Femur (tissue), 1 donor: ENCODE results near the gene PRSS53.
"Not testable (repeated sequence)": the region's sequence is repeated elsewhere in the genome, so short reads cannot be mapped to it uniquely, and the experiment has no call there.

Source experiments
- DNase-seq: peaks from one replicate; pipeline ENCODE4 v3.0.0-alpha.2; 2017

The PRSS53 gene

DNA sequence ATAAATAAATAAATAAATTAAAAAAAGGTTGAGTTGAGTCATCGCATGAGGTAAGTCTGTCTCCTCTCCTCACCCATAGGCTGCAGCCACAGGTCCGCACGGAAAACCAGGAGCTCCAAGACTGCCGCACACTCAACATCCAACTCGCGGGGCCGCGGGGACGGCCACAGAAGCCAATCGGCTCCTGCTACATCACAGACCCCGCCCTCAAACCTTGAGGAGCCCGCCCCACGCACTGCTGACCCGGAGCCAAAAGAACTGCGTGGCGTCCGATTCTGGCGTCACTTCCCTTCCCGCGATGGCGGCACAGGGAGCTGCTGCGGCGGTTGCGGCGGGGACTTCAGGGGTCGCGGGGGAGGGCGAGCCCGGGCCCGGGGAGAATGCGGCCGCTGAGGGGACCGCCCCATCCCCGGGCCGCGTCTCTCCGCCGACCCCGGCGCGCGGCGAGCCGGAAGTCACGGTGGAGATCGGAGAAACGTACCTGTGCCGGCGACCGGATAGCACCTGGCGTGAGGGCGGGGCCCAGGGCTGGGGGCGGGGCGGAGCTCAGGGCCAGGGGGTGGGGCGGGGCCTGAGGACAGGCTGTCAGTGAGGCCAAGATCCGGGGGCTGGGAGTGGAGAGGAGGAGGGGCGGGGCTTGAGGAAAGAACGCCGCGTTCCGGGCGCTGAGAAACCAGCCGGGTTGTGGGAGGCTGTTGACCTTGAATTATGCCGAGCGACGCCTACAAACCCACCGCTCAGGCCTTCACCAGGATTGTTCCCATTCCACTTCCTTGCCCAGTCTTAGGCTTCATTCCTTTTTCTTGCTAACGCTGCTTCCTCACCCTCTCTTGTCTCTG is 28.9 kb upstream of the PRSS53 start, which contains the start of gene KAT8:
Gene KAT8 (plus strand): TSS at position 281 of the 839 bp plus-strand sequence. CDS start 18 bp downstream, at position 299.
- peak; percentile 99 for DNase-seq

DNA sequence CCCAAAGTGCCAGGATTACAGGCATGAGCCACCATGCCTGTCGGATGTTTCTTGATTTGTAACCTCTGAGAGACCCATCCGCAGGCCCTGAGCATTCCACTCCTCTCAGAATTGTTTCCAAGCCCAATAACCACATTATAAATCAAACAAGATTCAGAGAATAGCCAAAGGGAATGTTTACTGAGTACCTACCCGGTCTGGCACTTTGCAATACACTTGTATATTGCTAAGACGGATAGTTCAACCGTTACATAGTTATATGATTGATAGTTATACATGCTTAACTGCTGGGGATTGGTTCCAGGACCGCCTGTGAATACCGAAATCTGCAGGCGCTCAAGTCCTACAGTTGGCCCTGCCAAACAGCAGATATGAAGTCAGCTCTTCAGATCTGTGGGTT is 25.7 kb upstream of the PRSS53 start:
- DNase-seq: no peak

DNA sequence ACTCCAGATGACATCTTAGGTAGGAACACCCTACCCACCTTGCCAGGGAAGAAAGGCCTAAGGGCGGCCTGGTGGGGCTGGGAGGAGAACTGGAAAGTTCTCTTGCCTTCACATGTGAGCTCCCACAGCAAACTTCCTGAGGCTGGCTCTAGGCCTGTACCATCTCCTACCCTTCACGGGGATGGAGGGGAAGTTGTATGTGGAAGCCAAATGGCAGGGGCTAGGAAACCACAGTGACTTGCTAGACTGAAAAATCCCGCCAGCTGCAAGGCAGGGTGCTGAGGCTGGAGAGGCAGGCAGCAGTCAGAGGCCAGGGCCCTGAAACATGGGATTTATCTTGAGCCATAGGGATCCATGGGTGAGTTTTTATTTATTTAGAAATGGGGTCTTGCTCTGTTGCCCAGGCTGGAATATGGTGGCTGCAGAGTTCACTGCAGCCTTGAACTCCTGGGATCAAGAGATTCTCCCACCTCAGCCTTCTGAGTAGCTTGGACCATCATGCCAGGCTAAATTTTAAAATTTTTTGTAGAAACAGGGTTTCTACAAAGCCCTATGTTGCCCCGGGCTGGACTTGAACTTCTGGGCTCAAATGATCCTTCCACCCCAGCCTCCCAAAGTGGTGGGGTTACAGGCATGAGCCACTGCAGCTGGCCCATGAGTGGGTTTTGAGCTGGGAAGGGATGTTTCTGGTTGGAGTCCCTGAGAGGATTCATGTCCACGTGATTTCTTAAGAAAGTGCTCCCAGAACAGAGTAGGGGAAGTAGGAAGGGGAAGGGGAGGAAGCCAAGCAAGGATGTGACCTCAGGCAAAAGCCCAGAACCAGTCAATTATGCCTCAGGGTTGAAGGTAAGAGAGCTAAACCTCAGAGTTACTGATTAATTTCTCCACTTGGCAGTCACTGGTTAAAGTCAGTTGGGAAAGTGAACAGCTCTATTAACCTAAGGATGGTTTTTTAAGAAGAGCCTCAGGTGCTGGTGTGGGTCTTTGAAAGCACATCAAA is 24.7 kb upstream of the PRSS53 start:
- DNase-seq: no peak

DNA sequence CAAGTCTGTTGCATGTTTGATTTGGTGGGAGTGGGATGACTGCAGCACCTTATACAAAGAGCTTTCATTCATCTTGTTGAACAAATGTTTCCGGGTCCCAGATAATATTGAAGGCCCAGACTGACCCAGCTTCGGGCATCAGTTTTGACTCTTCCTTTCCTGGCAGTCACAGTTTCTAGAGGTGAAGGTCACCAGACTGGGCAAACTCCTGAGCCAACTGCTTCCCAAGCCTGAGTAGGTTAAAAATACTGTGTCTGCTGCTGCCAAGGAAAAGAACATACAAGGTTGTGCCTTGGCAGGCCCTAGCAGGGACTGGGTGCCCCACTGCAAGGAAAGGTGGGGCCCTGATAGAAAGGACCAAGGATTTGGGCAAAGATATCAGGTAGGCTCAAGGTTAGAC is 24.0 kb upstream of the PRSS53 start:
- DNase-seq: no peak

DNA sequence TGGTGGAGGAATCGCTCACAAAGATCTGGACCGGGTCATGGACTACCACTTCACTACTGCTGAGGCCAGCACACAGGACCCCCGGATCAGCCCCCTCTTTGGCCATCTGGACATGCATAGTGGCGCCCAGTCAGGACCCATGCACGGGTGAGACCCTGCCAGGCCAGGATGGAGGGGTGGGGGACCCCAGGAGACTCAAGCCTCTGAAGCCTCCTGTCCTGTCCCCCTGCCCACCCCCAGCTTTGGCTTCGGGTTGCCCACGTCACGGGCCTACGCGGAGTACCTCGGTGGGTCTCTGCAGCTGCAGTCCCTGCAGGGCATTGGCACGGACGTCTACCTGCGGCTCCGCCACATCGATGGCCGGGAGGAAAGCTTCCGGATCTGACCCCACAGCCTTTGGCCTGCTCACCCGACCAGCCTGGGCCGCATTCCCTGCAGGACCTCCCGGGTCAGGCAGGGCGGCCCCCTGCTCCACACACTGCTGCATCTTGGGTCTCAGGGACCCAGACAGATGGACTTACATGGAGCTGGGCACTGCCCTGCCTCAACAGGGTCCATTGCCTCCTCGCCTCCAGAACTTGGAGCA is 23.2 kb upstream of the PRSS53 start:
- no peak for DNase-seq

DNA sequence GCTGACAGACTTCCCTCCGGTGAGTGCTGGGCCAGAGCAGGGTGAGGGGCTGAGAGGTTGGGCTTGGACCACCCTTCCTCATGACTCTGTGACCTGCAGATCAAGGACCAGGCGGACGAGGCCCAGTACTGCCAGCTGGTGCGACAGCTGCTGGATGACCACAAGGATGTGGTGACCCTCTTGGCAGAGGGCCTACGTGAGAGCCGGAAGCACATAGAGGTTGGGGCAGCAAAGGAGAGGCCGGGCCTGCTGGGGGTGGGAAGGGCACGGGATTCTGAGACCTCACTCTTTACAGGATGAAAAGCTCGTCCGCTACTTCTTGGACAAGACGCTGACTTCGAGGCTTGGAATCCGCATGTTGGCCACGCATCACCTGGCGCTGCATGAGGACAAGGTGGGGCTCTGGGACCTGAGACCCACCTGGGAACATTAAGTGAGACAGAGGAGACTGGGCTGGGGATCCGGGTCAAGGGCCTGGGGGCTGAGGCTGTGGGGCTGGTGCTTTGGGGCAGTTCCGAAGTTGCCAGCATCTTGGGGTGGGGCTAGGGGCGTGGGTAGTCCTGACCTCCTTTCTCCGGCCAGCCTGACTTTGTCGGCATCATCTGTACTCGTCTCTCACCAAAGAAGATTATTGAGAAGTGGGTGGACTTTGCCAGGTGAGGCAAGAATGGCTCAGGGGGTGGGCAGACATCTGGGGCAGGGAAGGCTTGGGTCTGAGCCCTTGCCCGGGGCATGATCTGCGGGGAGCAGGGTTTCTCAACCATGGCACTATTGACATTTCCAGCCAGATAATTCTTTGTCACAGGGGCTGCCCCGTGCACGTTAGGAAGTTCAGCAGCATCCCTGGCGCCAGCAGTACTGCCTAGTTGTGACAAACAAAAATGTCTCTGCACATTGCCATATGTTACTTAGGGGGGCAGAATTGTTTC is 21.6 kb upstream of the PRSS53 start:
- no peak for DNase-seq

DNA sequence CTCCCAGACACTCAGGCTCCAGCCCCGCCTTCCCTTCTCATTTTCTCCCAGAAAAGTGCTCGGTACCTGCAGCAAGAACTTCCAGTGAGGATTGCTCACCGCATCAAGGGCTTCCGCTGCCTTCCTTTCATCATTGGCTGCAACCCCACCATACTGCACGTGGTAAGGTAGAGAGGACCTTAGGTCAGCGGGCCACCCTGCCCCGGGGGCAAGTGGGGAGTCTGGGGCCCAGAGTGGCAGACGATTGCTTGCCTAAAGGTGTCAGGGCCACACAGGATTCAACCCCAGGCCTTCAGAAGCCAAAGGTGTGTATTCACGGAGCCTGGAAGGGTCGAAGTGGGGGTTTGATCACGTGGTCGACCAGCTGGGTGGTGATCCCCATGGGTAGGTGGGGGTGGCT is 20.9 kb upstream of the PRSS53 start:
- no peak for DNase-seq

DNA sequence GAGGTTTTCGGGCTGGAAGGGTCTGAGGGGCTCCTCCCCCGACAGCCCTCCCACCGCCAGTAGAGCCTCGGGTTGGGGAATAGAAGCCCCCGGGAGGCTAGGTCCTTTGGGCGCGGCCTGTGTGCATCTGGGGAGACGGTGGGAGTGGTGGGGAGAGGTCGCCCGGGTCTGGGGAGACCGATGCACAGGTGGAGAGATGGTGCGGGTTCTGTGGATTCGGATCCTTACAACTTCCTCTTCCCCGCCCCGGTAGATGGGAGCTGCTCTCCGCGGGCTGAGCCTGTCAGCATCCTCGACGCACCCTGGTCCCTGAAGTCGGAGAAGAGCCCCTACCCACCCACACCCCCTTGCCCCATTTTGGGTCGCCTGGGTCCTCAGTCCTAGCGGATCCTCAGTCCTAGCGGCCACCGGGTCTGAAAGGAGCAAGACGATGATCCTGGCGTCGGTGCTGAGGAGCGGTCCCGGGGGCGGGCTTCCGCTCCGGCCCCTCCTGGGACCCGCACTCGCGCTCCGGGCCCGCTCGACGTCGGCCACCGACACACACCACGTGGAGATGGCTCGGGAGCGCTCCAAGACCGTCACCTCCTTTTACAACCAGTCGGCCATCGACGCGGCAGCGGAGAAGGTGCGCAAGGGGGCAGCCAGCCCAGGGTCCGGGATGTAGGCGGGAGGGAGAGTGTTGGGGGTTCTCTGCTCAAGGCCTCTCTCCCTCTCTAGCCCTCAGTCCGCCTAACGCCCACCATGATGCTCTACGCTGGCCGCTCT is 20.2 kb upstream of the PRSS53 start:
- DNase-seq: no peak

DNA sequence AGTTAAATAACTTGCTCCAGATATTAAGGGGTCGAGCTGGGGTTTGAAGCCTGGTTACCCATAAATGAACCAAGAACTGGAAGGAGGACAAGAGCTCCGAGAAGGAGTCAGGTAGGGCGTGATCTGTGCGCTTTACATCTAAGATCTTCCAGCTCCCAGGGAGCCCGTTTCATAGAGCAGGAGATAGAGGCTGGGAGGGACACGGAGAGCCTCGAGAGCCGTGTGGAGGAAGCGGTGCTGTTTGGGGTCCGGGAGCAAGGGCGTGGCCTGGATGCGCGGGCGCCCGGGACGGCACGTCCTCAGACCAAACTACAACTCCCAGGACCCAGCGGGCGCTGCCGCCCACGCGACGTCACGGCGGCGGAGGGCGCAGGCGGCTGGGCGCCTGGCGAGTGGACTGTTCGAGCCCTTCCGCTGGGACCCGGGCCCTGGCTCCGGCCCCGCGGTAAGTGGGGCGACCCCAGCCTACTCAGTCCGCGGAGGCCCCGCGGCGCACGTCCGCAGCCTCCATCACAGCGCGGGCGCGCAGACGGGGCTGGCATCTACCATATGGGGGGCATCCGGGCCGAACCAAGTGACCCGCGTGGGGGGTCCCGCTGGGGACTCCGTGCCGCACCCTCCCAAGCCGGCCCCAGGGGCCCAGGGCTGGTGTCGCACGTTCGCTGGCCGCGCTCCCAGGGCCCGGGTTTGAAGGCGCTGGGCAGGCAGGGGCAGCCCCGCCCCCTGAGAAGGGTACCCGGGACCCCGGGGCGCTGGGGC is 19.5 kb upstream of the PRSS53 start, which contains the start of gene BCKDK:
Gene BCKDK (plus strand): TSS at position 352 of the 759 bp plus-strand sequence. CDS start 838 bp downstream, outside the sequence.
- DNase-seq: peak; percentile 83

DNA sequence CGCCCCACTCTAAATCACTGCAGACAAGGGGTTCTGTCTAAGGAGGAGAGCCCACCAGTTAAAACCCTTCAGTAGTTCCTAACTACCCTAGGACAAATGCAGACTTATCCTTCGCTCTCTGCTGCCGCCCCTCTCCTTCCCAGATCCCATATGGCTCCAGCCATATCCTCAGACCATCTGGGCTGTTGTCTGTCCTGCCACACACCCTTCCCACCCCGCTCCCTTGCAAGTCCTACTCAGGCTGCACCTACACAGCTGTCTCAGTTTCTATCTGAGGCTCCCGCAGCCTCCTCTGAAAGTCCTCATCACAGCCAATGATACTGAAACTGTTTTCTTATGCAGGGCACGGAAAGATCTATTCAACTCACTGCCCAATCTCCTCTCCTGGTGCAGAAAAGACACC is 18.7 kb upstream of the PRSS53 start:
- no peak for DNase-seq

DNA sequence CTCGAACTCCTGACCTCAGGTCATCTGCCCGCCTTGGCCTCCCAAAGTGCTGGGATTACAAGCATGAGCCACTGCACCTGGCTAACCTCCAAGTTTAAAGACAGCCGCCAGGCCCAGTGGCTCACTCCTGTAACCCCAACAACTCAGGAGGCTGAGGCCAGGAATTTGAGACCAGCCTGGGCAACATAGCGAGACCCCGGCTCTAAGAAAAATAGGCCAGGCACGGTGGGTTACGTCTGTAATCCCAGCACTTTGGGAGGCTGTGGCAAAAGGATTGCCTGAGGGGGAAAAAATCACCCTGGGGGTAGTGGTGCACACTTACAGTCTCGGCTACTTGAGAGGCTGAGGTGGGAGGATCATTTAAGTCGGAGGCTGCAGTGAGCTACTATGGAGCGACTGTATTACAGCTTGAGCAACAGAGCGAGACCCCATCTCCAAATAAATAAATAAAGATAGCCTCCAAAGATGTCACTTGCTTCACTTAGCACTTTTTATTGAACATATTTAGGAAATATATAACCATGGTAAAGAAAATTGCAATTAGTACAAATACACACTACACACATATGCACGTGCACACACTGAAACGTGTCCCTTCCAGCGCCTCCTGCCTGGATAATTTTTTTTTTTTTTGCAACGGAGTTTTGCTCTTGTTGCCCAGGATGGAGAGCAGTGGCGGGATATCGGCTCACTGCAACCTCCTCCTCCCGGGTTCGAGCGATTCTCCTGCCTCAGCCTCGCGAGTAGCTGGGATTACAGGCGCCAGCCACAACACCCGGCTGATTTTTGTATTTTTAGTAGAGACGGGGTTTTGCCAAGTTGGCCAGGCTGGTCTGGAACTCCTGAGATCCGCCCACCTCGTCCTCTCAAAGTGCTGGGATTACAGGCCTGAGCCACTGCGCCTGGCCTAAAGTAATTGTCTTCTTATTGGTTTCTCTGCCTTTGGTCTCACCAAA is 18.0 kb upstream of the PRSS53 start:
- no peak for DNase-seq

DNA sequence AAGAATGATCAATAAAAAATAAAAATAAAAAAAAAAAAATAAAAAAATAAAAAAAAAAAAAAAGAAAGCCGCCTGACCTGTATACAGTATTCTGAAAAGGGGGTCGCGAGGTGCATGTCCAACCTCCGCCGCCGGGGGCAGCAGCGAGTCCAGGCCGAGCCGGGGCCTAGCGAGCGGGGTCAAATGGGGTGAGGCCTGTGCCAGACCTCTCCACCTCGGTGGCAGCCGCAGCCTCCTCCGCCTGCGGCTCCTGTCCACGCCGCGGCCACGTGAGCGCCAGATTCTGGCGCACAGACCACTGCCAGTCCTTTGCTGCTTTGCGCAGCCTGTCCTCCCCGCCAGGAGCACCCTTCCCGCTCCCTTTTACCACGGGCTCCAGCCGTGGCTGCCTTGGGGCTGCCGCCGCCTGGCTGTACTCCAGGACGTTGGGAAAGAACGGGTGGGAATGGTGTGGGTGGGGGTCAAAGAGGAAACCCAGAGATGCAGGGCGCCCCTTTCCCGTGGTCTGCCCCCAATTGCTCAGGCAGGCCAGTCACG is 17.0 kb upstream of the PRSS53 start:
- peak; percentile 86 for DNase-seq

DNA sequence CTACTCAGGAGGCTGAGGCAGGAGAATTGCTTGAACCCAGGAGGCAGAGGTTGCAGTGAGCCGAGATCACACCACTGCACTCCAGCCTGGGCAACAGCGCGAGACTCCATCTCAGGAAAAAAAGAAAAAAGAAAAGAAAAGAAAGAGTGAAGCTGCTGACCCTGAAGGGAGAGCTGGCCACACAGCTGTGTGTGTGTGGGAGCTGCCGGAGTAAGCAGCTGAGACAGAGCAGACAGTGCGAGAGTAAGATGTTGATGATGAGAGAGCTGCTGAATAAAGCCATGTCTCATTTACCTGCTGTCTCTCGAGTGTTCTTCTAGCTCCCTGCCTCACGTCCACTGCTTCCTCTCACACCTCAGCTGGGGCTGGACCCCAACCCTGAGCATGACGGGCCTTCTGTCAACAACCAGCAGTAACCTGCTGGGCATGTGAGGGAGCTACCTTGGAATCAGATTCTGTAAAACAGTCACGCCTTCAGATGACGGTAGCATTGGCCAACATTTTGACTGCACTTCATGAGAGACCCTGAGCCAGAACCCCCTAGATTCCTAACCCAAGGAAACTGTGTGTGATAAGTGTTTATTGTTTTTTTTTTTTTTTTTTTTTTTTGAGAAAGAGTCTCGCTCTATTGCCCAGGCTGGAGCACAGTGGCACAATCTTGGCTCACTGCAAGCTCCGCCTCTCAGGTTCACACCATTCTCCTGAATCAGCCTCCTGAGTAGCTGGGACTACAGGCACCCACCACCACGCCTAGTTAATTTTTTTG is 12.3 kb upstream of the PRSS53 start:
- DNase-seq: not testable (repeated sequence)

DNA sequence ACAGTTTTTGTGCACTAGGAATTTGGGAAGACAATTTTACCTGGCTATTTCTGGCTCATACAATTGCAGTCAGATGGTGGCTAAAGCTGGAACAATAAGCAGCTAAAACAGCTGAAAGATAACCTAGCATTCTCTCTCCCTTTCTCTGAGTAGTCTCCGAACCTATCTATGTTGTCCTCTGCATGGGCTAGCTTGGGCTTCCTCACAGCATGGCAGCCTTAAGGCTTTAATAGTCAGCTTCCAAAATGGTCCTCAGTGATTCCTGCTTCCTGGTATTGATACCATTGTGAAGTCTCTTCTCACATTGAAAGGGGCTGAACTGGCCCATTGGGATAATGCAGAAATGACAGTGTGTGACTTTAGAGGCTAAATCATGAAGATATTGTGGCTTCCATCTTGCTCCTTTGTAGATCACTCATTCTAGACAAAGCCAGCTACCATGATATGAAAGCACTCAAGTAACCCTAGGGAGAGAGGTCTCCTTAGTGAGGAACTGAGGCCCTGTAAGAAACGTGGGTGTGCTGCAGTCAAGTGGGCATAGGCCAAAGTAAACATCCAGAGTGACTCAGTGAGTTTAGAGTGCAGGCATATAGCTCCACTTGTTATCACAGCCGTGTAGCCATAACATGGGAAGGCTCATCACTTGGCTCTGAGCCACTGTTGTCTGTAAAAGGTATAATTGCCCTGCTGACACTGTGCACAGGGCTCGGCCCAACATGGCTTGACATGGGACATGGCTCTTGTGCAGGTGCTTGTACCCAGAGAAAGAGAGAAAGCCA is 11.3 kb upstream of the PRSS53 start:
- DNase-seq: no peak

DNA sequence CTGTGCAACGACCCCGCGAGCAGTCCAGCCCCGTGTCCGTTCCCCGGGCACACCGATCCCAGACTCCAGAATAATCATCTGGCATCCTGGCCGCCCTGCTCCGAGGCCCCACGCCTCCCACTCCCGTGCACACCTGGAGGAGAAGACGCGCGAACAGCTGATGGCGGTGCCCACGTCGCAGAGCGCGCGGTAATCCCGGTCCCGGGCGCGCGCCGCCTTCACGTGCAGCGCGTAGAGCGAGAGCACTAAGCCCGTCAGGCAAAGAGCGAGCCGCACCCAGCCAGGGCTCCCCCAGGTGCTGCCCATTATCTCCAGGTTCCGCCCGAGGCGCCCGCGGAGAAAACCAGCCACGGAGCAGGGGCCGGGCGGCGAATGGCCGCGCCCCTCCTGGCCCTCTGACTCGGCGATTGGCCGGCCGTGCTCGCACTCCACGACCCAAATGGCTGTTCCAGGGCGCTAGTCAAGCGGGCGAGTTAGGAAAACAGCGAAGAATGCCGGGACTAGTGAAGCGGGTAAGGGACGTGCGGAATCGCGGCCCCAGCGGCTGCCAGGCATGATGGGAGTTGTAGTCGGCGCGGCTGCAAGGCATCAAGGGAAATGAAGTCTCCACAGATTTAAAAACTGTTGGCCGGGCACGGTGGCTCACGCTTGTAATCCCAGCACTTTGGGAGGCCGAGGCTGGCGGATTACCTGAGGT is 5.8 kb upstream of the PRSS53 start, which contains the start of gene VKORC1:
Gene VKORC1 (minus strand): TSS at position 374 of the 697 bp plus-strand sequence. CDS start 68 bp downstream, at position 306.
- DNase-seq: peak; percentile 95

DNA sequence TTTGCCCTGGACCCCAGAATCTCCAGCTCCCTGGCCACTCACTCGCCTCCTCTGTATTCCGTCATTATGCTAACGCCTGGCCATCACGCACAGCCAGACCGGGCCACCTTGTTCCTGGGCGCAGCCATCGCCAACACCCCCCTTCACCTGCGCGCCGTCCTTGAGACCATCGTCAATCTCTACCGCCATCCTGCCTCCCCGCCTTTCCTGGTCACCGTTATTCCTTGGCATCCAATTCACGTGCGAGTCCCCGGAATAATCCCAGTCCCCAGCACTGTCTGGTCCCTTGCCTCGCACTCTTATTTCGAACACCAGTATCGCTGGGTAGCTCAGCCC is 5.3 kb upstream of the PRSS53 start:
- DNase-seq: no peak
